Fibroblast of the aortic adventitia (primary cell): ENCODE results near the gene BRD1. TPM values are rescaled to one million over a fixed set of nuclear protein-coding genes. Genes with fewer than 3 reads are reported as not detected.

Experiments used
- DNase-seq: peaks from one replicate; pipeline ENCODE4 v3.0.0-alpha.2; 2010; ENCODE audit warnings: low read depth
- H3K4me3 ChIP-seq: 2 replicates; pipeline ENCODE4 v1.5.1; 2011; ENCODE audit warnings: low read depth, mild to moderate bottlenecking, control low read depth, low read length, moderate library complexity
- CTCF ChIP-seq: IDR thresholded peaks from 2 replicates; pipeline ENCODE4 v1.5.1; 2011; ENCODE audit warnings: mild to moderate bottlenecking, low read length, control low read depth, inconsistent platforms; ENCODE audit not compliant: insufficient read depth
- total RNA-seq: library from RNA; depleted of rRNA; stranded (reverse); fragments of >200 nt; gene quantifications from 2 replicates; pipeline ENCODE4 v1.2.3, GENCODE V29; 2012; ENCODE audit warnings: low replicate concordance

BRD1 gene
- total RNA-seq, 1 donor, result 14.6 TPM

DNA sequence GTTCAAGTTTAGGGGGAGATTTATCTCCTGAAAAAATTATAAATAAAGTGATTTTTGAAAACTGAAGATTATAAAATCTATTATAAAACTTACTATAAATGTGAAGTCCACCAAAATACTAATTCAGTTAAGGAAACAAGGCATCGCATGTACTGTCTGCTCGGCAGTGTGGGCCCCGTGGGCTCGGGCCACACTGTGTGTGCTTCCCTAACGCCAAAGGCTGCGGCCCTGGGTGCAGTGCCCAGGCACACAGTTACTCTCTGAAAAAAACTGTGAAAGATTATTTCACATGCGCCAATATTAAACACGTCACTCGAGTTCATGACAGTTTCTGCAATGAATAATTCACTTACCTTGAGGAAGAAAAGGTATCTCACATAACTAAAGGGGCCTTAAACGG, 39.8 kb downstream of the BRD1 start:
- no peak overlapping the region for H3K4me3 ChIP-seq
- no peak for DNase-seq
- no peak for TF ChIP-seq CTCF

- H3K4me3 ChIP-seq, result no peak overlapping the region
- DNase-seq, result no peak
- no peak for TF ChIP-seq CTCF
Measured at GRCh38 chr22:49786976-49787706, 40.5 kb downstream of the BRD1 start.

- TF ChIP-seq CTCF, result no peak
- no peak overlapping the region for H3K4me3 ChIP-seq
- no peak for DNase-seq
Measured at GRCh38 chr22:49785841-49786471, 41.7 kb downstream of the BRD1 start.

- no peak for TF ChIP-seq CTCF
- H3K4me3 ChIP-seq, result no peak overlapping the region
- DNase-seq, result no peak
Measured at GRCh38 chr22:49785046-49785521, 42.6 kb downstream of the BRD1 start.

- no peak overlapping the region for H3K4me3 ChIP-seq
- TF ChIP-seq CTCF, result no peak
- no peak for DNase-seq
Measured at GRCh38 chr22:49784630-49784971, 43.1 kb downstream of the BRD1 start.

DNA sequence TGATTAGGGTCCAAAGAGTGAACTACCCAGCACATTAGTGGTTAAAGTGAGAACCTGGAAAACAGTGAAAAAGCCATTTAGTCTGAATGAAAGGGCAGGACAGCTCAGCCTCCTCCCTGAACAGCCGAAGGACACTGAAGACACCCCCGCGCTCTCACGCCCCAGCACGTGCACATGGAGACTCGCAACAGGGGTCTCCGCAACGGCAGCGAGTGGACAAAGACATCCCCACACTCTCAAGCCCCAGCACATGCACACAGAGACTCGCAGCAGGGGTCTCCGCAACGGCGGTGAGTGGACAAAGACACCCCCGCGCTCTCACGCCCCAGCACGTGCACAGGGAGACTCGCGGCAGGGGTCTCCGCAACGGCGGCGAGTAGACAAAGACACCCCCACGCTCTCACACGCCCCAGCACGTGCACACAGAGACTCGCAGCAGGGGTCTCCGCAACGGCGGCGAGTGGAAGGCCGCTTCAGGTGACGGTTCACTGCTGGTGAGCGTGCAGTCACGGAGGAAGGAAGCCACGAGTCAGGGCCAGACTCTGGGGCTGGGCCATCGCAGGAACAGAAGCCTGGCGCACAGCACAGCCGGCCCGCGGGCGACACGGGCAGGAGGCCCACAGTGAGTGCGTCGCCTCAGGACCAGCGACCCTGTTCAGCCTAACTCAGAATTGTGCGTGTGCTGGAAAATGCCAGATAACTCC, 43.6 kb downstream of the BRD1 start:
- H3K4me3 ChIP-seq, result no peak overlapping the region
- TF ChIP-seq CTCF, result no peak
- no peak for DNase-seq
